ENCODE data around the gene FAM151A. TPM values are rescaled to one million over a fixed set of nuclear protein-coding genes. Genes with fewer than 3 reads are reported as not detected.

Gene FAM151A
- total RNA-seq, 1 donor from 2014 or later = not detected

DNA sequence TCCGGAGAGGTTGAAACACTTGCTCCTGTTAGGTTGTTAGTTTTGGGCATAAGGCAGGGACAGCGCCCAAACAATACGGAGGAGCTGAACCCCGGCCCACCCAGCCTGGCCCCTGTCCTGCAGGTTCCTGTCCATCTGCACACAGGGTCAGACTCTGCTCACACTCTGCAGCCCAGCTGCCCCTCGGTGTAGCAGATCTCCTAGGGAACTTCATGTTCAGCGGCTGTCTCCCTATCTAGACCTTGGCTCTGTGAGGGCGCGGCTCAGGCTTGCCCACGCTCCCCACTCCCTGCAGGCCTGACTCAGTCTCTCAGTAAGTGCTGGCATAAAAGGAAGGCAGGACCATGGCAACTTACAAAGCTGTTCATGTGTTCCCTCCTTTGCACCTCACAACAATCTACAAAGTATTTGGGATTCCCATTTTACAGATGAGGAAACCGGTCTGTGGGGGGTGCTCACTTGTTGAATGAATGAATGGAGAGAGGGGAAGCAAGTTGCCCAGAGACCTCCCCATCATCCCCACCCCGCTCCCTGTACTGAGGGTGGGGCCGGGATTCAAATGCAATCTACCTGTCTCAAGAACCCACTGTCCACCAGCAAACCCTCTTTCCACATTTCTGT lies 49.1 kb downstream of the FAM151A start:
- H3K4me3 Mint-ChIP-seq (ENCODE audit: unreplicated experiment) = no peak overlapping the region
- H3K9me3 Mint-ChIP-seq (ENCODE audit: unreplicated experiment) = no peaks in the 10 kb centered on the region
- peaks cover 1% of the 10 kb centered on the region for H3K36me3 Mint-ChIP-seq (ENCODE audit: unreplicated experiment)
- TF ChIP-seq CTCF (IDR thresholded peaks at IDR 0.05) = no peak
- DNase-seq (ENCODE audit: extremely low spot score, unreplicated experiment) = no peak
- no peak overlapping the region for H3K27ac Mint-ChIP-seq (ENCODE audit: unreplicated experiment)
- H3K4me1 Mint-ChIP-seq (ENCODE audit: unreplicated experiment) = peaks cover 36% of the 10 kb centered on the region
- no peaks in the 10 kb centered on the region for H3K27me3 Mint-ChIP-seq (ENCODE audit: unreplicated experiment)

- H3K36me3 Mint-ChIP-seq (ENCODE audit: unreplicated experiment) = peaks cover 1% of the 10 kb centered on the region
- DNase-seq (ENCODE audit: extremely low spot score, unreplicated experiment) = no peak
- H3K4me1 Mint-ChIP-seq (ENCODE audit: unreplicated experiment) = peaks cover 33% of the 10 kb centered on the region
- H3K27ac Mint-ChIP-seq (ENCODE audit: unreplicated experiment) = no peak overlapping the region
- no peaks in the 10 kb centered on the region for H3K27me3 Mint-ChIP-seq (ENCODE audit: unreplicated experiment)
- TF ChIP-seq CTCF (IDR thresholded peaks at IDR 0.05) = no peak
- no peaks in the 10 kb centered on the region for H3K9me3 Mint-ChIP-seq (ENCODE audit: unreplicated experiment)
- no peak overlapping the region for H3K4me3 Mint-ChIP-seq (ENCODE audit: unreplicated experiment)
Observed at GRCh38 chr1:54572542-54572850, 50.8 kb downstream of the FAM151A start.

- Mint-ChIP-seq H3K36me3 (ENCODE audit: unreplicated experiment) (peaks cover 1% of the 10 kb centered on the region), H3K4me1 (ENCODE audit: unreplicated experiment) (peaks cover 33% of the 10 kb centered on the region), H3K27ac (ENCODE audit: unreplicated experiment) (no peak overlapping the region), H3K27me3 (ENCODE audit: unreplicated experiment) (no peaks in the 10 kb centered on the region), H3K4me3 (ENCODE audit: unreplicated experiment) (no peak overlapping the region), H3K9me3 (ENCODE audit: unreplicated experiment) (no peaks in the 10 kb centered on the region)
- no peak for DNase-seq (ENCODE audit: extremely low spot score, unreplicated experiment)
- TF ChIP-seq CTCF (IDR thresholded peaks at IDR 0.05) = no peak
Observed at GRCh38 chr1:54571803-54572541, 51.4 kb downstream of the FAM151A start.

DNA sequence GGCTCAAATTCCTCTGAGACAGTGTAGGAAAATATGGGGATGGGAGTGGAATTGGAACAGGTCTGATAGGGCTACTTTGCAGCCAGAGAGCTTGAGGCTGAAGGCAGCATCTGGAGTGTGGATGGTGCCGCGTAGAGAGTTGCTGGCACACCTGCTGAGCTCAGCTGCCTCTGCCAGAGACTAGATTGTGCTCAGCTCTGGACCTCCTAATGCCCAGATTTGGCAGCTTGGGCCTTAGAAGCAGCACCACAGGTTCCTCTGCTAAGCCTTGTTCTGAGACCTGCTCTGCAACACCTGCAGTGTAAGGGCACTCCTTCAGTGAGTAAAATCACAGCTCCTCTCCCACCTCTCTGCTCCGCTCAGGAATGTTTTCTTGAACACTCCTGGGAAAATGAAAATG lies 52.0 kb downstream of the FAM151A start:
- no peaks in the 10 kb centered on the region for H3K9me3 Mint-ChIP-seq (ENCODE audit: unreplicated experiment)
- no peak overlapping the region for H3K4me3 Mint-ChIP-seq (ENCODE audit: unreplicated experiment)
- H3K4me1 Mint-ChIP-seq (ENCODE audit: unreplicated experiment) = peaks cover 33% of the 10 kb centered on the region
- H3K27me3 Mint-ChIP-seq (ENCODE audit: unreplicated experiment) = no peaks in the 10 kb centered on the region
- no peak for DNase-seq (ENCODE audit: extremely low spot score, unreplicated experiment)
- no peak overlapping the region for H3K27ac Mint-ChIP-seq (ENCODE audit: unreplicated experiment)
- H3K36me3 Mint-ChIP-seq (ENCODE audit: unreplicated experiment) = peaks cover 1% of the 10 kb centered on the region
- TF ChIP-seq CTCF (IDR thresholded peaks at IDR 0.05) = no peak

DNA sequence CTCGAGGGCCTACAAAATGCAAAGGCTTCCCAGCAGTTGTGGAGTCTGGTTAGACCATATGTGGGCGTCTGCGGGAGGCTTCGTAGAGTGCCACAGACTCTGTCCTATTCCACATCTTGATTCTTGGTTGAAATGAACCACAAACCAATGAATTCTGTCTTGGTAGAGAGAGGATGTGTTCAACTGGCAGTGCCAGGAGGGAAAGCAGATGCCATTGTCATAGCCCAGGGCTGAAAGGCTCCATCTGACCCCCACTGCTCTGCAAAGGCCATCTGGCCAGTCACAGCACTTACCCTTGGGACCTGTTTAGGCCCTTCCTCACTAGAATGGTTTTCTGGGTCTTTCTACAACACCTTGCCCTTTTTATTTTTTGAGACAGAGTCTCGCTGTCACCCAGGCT lies 53.2 kb downstream of the FAM151A start:
- H3K4me3 Mint-ChIP-seq (ENCODE audit: unreplicated experiment) = no peak overlapping the region
- DNase-seq (ENCODE audit: extremely low spot score, unreplicated experiment) = no peak
- peaks cover 33% of the 10 kb centered on the region for H3K4me1 Mint-ChIP-seq (ENCODE audit: unreplicated experiment)
- H3K9me3 Mint-ChIP-seq (ENCODE audit: unreplicated experiment) = no peaks in the 10 kb centered on the region
- no peak for TF ChIP-seq CTCF (IDR thresholded peaks at IDR 0.05)
- H3K27ac Mint-ChIP-seq (ENCODE audit: unreplicated experiment) = peak overlapping the region; percentile 57
- no peaks in the 10 kb centered on the region for H3K27me3 Mint-ChIP-seq (ENCODE audit: unreplicated experiment)
- no peaks in the 10 kb centered on the region for H3K36me3 Mint-ChIP-seq (ENCODE audit: unreplicated experiment)

Data from osteocyte (in vitro differentiated cells).